Activated naive CD4-positive, alpha-beta T cell treated with anti-CD3 and anti-CD28 coated beads for 36 hours (primary cell): ENCODE data around the gene SESN1. TPM values are rescaled to one million over a fixed set of nuclear protein-coding genes. Genes with fewer than 3 reads are reported as not detected.

Experiments used
- CTCF ChIA-PET: fragments of 350-600 bp; sonication (Branson Sonifier 250); formaldehyde crosslinking; loops from one replicate; lab custom pipeline; 2021; ENCODE audit warnings: antibody characterized with exemption; lab: Charles Lee
- DNase-seq: peaks from one replicate; pipeline ENCODE4 v3.0.0-alpha.2; 2020
- H3K27ac Mint-ChIP-seq: one replicate; pipeline ENCODE4 v1.8.0; 2021; ENCODE audit warnings: mild to moderate bottlenecking, mixed read lengths
- H3K27me3 Mint-ChIP-seq: one replicate; pipeline ENCODE4 v1.8.0; 2021; ENCODE audit warnings: low read depth, mixed read lengths
- H3K36me3 Mint-ChIP-seq: one replicate; pipeline ENCODE4 v1.8.0; 2021; ENCODE audit warnings: low read depth, mixed read lengths
- H3K4me1 Mint-ChIP-seq: one replicate; pipeline ENCODE4 v1.8.0; 2021; ENCODE audit warnings: low read depth, mixed read lengths
- H3K4me3 Mint-ChIP-seq: one replicate; pipeline ENCODE4 v1.8.0; 2021; ENCODE audit warnings: mild to moderate bottlenecking, moderate library complexity, mixed read lengths
- H3K9me3 Mint-ChIP-seq: one replicate; pipeline ENCODE4 v1.8.0; 2021; ENCODE audit warnings: mixed read lengths
- intact Hi-C: fragments of 100-400 bp; cut with micrococcal nuclease; formaldehyde crosslinking; loops from one replicate; pipeline ENCODE4 v1.15.1; 2023
- total RNA-seq, 2 experiments: library from RNA; stranded (reverse); gene quantifications; one replicate each; pipeline ENCODE4 v1.2.3, GENCODE V29; 2021

Gene SESN1
- total RNA-seq, 2 experiments from 2014 or later = 34.0 to 35.0 TPM

- Mint-ChIP-seq H3K4me1 (peaks cover 27% of the 10 kb centered on the region), H3K36me3 (no peaks in the 10 kb centered on the region), H3K27ac (no peak overlapping the region), H3K9me3 (no peaks in the 10 kb centered on the region), H3K27me3 (no peaks in the 10 kb centered on the region), H3K4me3 (no peak overlapping the region)
- intact Hi-C loops = no loop called here
- no peak for DNase-seq
- CTCF ChIA-PET = interaction anchor here (0.6 to 2.6 kb wide), 7 partner anchors 7 to 1859 kb away, joined by 3 to 11 read pairs (median 3); no protein-coding TSS in a partner anchor
These were observed 147.4 kb downstream of the SESN1 start for GRCh38 chr6:108947114-108947854.

- Mint-ChIP-seq H3K9me3 (no peaks in the 10 kb centered on the region), H3K27ac (no peak overlapping the region), H3K27me3 (no peaks in the 10 kb centered on the region), H3K36me3 (no peaks in the 10 kb centered on the region), H3K4me3 (no peak overlapping the region), H3K4me1 (peaks cover 32% of the 10 kb centered on the region)
- DNase-seq = no peak
- intact Hi-C loops = no loop called here
- CTCF ChIA-PET = interaction anchor here (0.6 to 2.6 kb wide), 4 partner anchors 8 to 1859 kb away, joined by 3 to 11 read pairs (median 4); no protein-coding TSS in a partner anchor
These were observed 148.0 kb downstream of the SESN1 start for GRCh38 chr6:108946695-108947094.

DNA sequence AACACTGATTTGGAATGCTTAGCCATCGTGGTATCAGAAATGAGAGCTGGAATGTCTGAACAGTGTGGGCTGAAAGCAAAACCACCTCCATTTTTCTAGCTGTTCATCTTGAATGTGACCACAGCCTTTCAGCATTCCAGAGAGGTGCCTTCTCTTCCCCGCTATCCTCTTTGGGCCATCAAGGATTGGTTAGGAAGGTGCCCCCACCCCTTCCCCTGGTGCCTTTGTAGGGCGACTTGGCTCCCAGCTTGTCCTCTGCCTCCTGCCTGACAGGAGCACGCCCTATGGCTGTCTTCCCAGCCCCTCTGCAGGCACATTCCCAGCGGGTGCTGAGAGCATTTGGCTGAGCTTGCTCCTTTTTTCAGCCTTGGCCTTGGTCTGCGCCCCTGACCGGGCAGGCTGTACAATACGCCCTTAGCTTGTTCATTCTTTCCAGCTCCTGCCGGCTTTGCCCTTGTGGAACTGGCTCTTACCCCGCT is 148.9 kb downstream of the SESN1 start:
- DNase-seq = no peak
- H3K27ac Mint-ChIP-seq = no peak overlapping the region
- intact Hi-C loops = no loop called here
- H3K9me3 Mint-ChIP-seq = no peaks in the 10 kb centered on the region
- H3K36me3 Mint-ChIP-seq = no peaks in the 10 kb centered on the region
- CTCF ChIA-PET = interaction anchor here (1.1 to 2.6 kb wide), 3 partner anchors 11 to 127 kb away, joined by 3 to 11 read pairs (median 4); no protein-coding TSS in a partner anchor
- no peak overlapping the region for H3K4me3 Mint-ChIP-seq
- H3K27me3 Mint-ChIP-seq = no peaks in the 10 kb centered on the region
- peaks cover 39% of the 10 kb centered on the region for H3K4me1 Mint-ChIP-seq

- Mint-ChIP-seq H3K4me1 (peaks cover 39% of the 10 kb centered on the region), H3K9me3 (peaks cover 3% of the 10 kb centered on the region), H3K27me3 (no peaks in the 10 kb centered on the region), H3K27ac (no peak overlapping the region), H3K4me3 (no peak overlapping the region), H3K36me3 (no peaks in the 10 kb centered on the region)
- DNase-seq = no peak
- intact Hi-C loops = loop anchor here (1.0 to 5.0 kb wide), 4 partner anchors 112 to 437 kb away; partner anchors contain the start of gene CD164
- CTCF ChIA-PET = interaction anchor here (0.6 to 3.1 kb wide), 5 partner anchors 10 to 128 kb away, joined by 3 to 12 read pairs (median 3); no protein-coding TSS in a partner anchor
These were observed 149.7 kb downstream of the SESN1 start for GRCh38 chr6:108944707-108945680.

GRCh38 chr6:108944071-108944470 is 150.6 kb downstream of the SESN1 start:
- CTCF ChIA-PET = interaction anchor here (0.6 to 3.1 kb wide), 5 partner anchors 12 to 133 kb away, joined by 3 to 12 read pairs (median 3); no protein-coding TSS in a partner anchor
- no peak overlapping the region for H3K4me3 Mint-ChIP-seq
- H3K36me3 Mint-ChIP-seq = no peaks in the 10 kb centered on the region
- intact Hi-C loops = loop anchor here (1.0 to 5.0 kb wide), 4 partner anchors 113 to 438 kb away; partner anchors contain the start of gene CD164
- peaks cover 44% of the 10 kb centered on the region for H3K4me1 Mint-ChIP-seq
- no peak overlapping the region for H3K27ac Mint-ChIP-seq
- peaks cover 8% of the 10 kb centered on the region for H3K9me3 Mint-ChIP-seq
- H3K27me3 Mint-ChIP-seq = no peaks in the 10 kb centered on the region
- no peak for DNase-seq

GRCh38 chr6:108942556-108943492 is 151.8 kb downstream of the SESN1 start:
- CTCF ChIA-PET = interaction anchor here (1.0 to 3.1 kb wide), 3 partner anchors 13 to 132 kb away, joined by 3 to 12 read pairs (median 3); no protein-coding TSS in a partner anchor
- Mint-ChIP-seq H3K9me3 (peaks cover 8% of the 10 kb centered on the region), H3K4me1 (peaks cover 44% of the 10 kb centered on the region), H3K27me3 (no peaks in the 10 kb centered on the region), H3K4me3 (peak overlapping the region; percentile 53), H3K36me3 (no peaks in the 10 kb centered on the region), H3K27ac (peak overlapping the region; percentile 67)
- intact Hi-C loops = loop anchor here (2.0 to 5.0 kb wide), 5 partner anchors 40 to 439 kb away; partner anchors contain the start of gene CD164
- DNase-seq = peak; percentile 75

DNA sequence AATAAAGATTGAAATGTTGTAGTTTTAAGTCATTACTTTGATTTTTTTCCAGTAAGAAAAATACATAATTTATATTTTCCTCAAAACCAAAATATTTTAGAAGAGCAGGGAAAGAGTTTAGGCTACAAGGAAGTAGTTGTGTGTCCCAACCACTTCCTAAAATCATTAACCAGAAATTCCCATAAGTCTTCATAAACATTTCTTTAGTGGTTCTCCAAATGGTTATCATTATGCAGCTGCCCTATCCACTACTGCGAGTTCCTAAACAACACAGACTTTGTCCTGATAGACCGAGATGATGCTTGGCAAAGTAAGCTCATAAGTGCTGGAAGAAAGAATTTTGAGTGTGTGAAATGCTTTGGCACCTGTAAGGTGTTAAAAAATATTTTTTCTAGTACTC is 152.8 kb downstream of the SESN1 start:
- Mint-ChIP-seq H3K27me3 (no peaks in the 10 kb centered on the region), H3K4me1 (peaks cover 40% of the 10 kb centered on the region), H3K36me3 (no peaks in the 10 kb centered on the region), H3K9me3 (peaks cover 8% of the 10 kb centered on the region), H3K4me3 (no peak overlapping the region), H3K27ac (no peak overlapping the region)
- DNase-seq = no peak
- intact Hi-C loops = loop anchor here (2.0 to 5.0 kb wide), 5 partner anchors 39 to 440 kb away; partner anchors contain the start of gene CD164
- CTCF ChIA-PET = interaction anchor here (3.1 kb wide), 1 partner anchor 131 kb away, joined by 12 read pairs; no protein-coding TSS in a partner anchor

DNA sequence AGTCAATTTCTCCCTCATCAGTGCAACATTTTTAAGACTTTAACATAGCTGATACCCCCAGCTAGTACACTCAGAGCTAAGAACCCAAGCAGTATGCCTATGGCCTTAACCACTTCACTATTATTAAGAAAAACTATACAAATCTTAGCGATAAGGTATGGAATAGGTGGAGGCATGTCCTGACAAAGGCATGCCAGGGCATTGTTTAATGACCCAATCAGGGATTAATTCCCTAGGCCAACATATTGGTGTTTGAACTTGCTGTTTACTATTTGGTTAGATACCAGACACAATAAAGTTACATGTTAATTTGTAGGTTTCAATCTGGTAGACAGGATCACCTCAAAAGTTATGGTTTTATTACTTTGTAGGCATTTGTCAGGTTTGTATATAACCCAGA is 153.4 kb downstream of the SESN1 start:
- intact Hi-C loops = loop anchor here (5.0 kb wide), 3 partner anchors 116 to 441 kb away; partner anchors contain the start of gene CD164
- Mint-ChIP-seq H3K4me1 (peaks cover 36% of the 10 kb centered on the region), H3K27me3 (no peaks in the 10 kb centered on the region)

GRCh38 chr6:108940741-108941140 is 153.9 kb downstream of the SESN1 start:
- intact Hi-C loops = loop anchor here (5.0 kb wide), 3 partner anchors 117 to 442 kb away; partner anchors contain the start of gene CD164
- Mint-ChIP-seq H3K4me3 (no peak overlapping the region), H3K27ac (no peak overlapping the region), H3K27me3 (no peaks in the 10 kb centered on the region), H3K4me1 (peaks cover 36% of the 10 kb centered on the region), H3K9me3 (peaks cover 8% of the 10 kb centered on the region), H3K36me3 (no peaks in the 10 kb centered on the region)
- no peak for DNase-seq
- CTCF ChIA-PET = interaction anchor here (0.7 to 1.3 kb wide), 4 partner anchors 24 to 133 kb away, joined by 3 to 6 read pairs (median 3); no protein-coding TSS in a partner anchor

More for the DNA sequence above, 153.4 kb downstream of the SESN1 start:
- CTCF ChIA-PET = interaction anchor here (1.0 kb wide), 1 partner anchor 131 kb away, joined by 3 read pairs; no protein-coding TSS in a partner anchor
- H3K4me3 Mint-ChIP-seq = no peak overlapping the region
- peaks cover 8% of the 10 kb centered on the region for H3K9me3 Mint-ChIP-seq
- H3K36me3 Mint-ChIP-seq = no peaks in the 10 kb centered on the region
- no peak overlapping the region for H3K27ac Mint-ChIP-seq
- DNase-seq = no peak

GRCh38 chr6:108937170-108937569 is 157.5 kb downstream of the SESN1 start:
- intact Hi-C loops = no loop called here
- Mint-ChIP-seq H3K27ac (no peak overlapping the region), H3K9me3 (peaks cover 8% of the 10 kb centered on the region), H3K36me3 (peaks cover under 1% of the 10 kb centered on the region), H3K4me3 (no peak overlapping the region), H3K27me3 (no peaks in the 10 kb centered on the region), H3K4me1 (peaks cover 16% of the 10 kb centered on the region)
- CTCF ChIA-PET = no interaction called here
- no peak for DNase-seq
